ENCODE measurements around the gene TGM6. TPM values are rescaled to one million over a fixed set of nuclear protein-coding genes. Genes with fewer than 3 reads are reported as not detected.

The TGM6 gene
- total RNA-seq, 1 donor from 2014 or later: not detected

GRCh38 chr20:2361035-2361593 is 19.6 kb upstream of the TGM6 start:
- H3K4me3 ChIP-seq (ENCODE audit: low read depth, low read length): no peak overlapping the region
- no peak for TF ChIP-seq CTCF (conservative IDR thresholded peaks at IDR 0.05; ENCODE audit: low read depth, low read length)
- DNase-seq (ENCODE audit: low read depth): no peak

GRCh38 chr20:2363187-2363586 is 17.5 kb upstream of the TGM6 start:
- H3K4me3 ChIP-seq (ENCODE audit: low read depth, low read length): no peak overlapping the region
- DNase-seq (ENCODE audit: low read depth): no peak
- no peak for TF ChIP-seq CTCF (conservative IDR thresholded peaks at IDR 0.05; ENCODE audit: low read depth, low read length)

- DNase-seq (ENCODE audit: low read depth): no peak
- no peak overlapping the region for H3K4me3 ChIP-seq (ENCODE audit: low read depth, low read length)
- no peak for TF ChIP-seq CTCF (conservative IDR thresholded peaks at IDR 0.05; ENCODE audit: low read depth, low read length)
Observed at GRCh38 chr20:2363587-2363986, 17.1 kb upstream of the TGM6 start.

GRCh38 chr20:2364044-2364443 is 16.7 kb upstream of the TGM6 start:
- TF ChIP-seq CTCF (conservative IDR thresholded peaks at IDR 0.05; ENCODE audit: low read depth, low read length): no peak
- DNase-seq (ENCODE audit: low read depth): no peak

GRCh38 chr20:2365091-2365490 is 15.6 kb upstream of the TGM6 start:
- DNase-seq (ENCODE audit: low read depth): no peak
- TF ChIP-seq CTCF (conservative IDR thresholded peaks at IDR 0.05; ENCODE audit: low read depth, low read length): no peak
- no peak overlapping the region for H3K4me3 ChIP-seq (ENCODE audit: low read depth, low read length)

More at GRCh38 chr20:2364044-2364443, 16.7 kb upstream of the TGM6 start:
- H3K4me3 ChIP-seq (ENCODE audit: low read depth, low read length): no peak overlapping the region

- no peak for DNase-seq (ENCODE audit: low read depth)
- H3K4me3 ChIP-seq (ENCODE audit: low read depth, low read length): no peak overlapping the region
- TF ChIP-seq CTCF (conservative IDR thresholded peaks at IDR 0.05; ENCODE audit: low read depth, low read length): no peak
Observed at GRCh38 chr20:2365666-2366065, 15.0 kb upstream of the TGM6 start.

GRCh38 chr20:2368621-2369020 is 12.1 kb upstream of the TGM6 start:
- TF ChIP-seq CTCF (conservative IDR thresholded peaks at IDR 0.05; ENCODE audit: low read depth, low read length): no peak
- no peak overlapping the region for H3K4me3 ChIP-seq (ENCODE audit: low read depth, low read length)
- no peak for DNase-seq (ENCODE audit: low read depth)

Data from epithelial cell of proximal tubule (primary cell).